CD14-positive monocyte (primary cell): Measurements from ENCODE around the gene CCBE1. TPM values are rescaled to one million over a fixed set of nuclear protein-coding genes. Genes with fewer than 3 reads are reported as not detected.

ENCODE experiments used
- DNase-seq, 3 donors: peaks; one replicate each; pipeline ENCODE4 v3.0.0-alpha.2; 2011 to 2022
- H2AFZ ChIP-seq: 2 replicates; pipeline ENCODE4 v1.6.0; 2012; ENCODE audit warnings: mild to moderate bottlenecking, low read depth, low read length, inconsistent platforms; ENCODE audit not compliant: insufficient read depth, poor library complexity, severe bottlenecking
- H3K27ac ChIP-seq, 2 donors: 1 replicate in 1 of 2; 2 replicates in 1 of 2; pipeline ENCODE4 v1.5.1; 2012 to 2013; ENCODE audit warnings: low read length in 2 of 2, control low read depth in 1 of 2, inconsistent platforms in 1 of 2, low read depth in 1 of 2, mild to moderate bottlenecking in 1 of 2
- H3K27me3 ChIP-seq, 2 donors: one replicate each; pipeline versions ENCODE4 v1.6.0 to v1.6.1; 2011 to 2013; ENCODE audit warnings: low read length in 2 of 2; ENCODE audit not compliant: control insufficient read depth in 2 of 2, insufficient read depth in 2 of 2
- H3K36me3 ChIP-seq, 2 donors: replicated peaks in 1 of 2; 1 replicate in 1 of 2; 2 replicates in 1 of 2; pipeline versions ENCODE4 v1.5.1 to v1.6.1; 2012 to 2013; ENCODE audit warnings: low read length in 2 of 2, control low read depth in 1 of 2, inconsistent platforms in 1 of 2, mild to moderate bottlenecking in 1 of 2; ENCODE audit not compliant: insufficient read depth in 2 of 2, control insufficient read depth in 1 of 2
- H3K4me1 ChIP-seq, 2 donors: 1 replicate in 1 of 2; 2 replicates in 1 of 2; pipeline versions ENCODE4 v1.5.1 to v1.6.1; 2012 to 2013; ENCODE audit warnings: low read length in 2 of 2, control low read depth in 1 of 2, inconsistent platforms in 1 of 2, mild to moderate bottlenecking in 1 of 2, moderate library complexity in 1 of 2; ENCODE audit not compliant: insufficient read depth in 2 of 2, control insufficient read depth in 1 of 2
- H3K4me2 ChIP-seq: replicated peaks from 2 replicates; pipeline ENCODE3; 2012; ENCODE audit warnings: low read length, moderate library complexity, mild to moderate bottlenecking; ENCODE audit not compliant: poor library complexity, severe bottlenecking; ENCODE audit errors: extremely low read depth
- H3K4me3 ChIP-seq, 3 experiments: fragments of 200-600 bp in 1 of 3; sonication (generic) in 1 of 3; replicated peaks in 1 of 3; 1 replicate in 2 of 3; 2 replicates in 1 of 3; pipeline ENCODE4 v1.5.1; 2011 to 2013; ENCODE audit warnings: low read length in 3 of 3, mild to moderate bottlenecking in 3 of 3, control low read depth in 2 of 3, low read depth in 2 of 3, inconsistent platforms in 1 of 3, moderate library complexity in 1 of 3
- H3K79me2 ChIP-seq: 2 replicates; pipeline ENCODE4 v1.6.0; 2012; ENCODE audit warnings: mild to moderate bottlenecking, control low read depth, inconsistent platforms, low read length, moderate library complexity; ENCODE audit not compliant: insufficient read depth
- H3K9ac ChIP-seq: 2 replicates; pipeline ENCODE4 v1.6.0; 2017; ENCODE audit warnings: low read length, mild to moderate bottlenecking; ENCODE audit not compliant: insufficient read depth, poor library complexity, severe bottlenecking
- H3K9me3 ChIP-seq, 2 donors: replicated peaks in 1 of 2; 1 replicate in 1 of 2; 2 replicates in 1 of 2; pipeline versions ENCODE4 v1.5.1 to v1.6.1; 2012 to 2013; ENCODE audit warnings: low read length in 2 of 2, control low read depth in 1 of 2; ENCODE audit not compliant: control insufficient read depth in 1 of 2, insufficient read depth in 1 of 2
- H4K20me1 ChIP-seq: 2 replicates; pipeline ENCODE4 v1.6.0; 2012; ENCODE audit warnings: mild to moderate bottlenecking, low read length, control low read depth, moderate library complexity; ENCODE audit not compliant: insufficient read depth
- H3K27ac Mint-ChIP-seq, 7 donors: one replicate each; pipeline ENCODE4 v1.8.0; 2020; ENCODE audit warnings: mild to moderate bottlenecking in 7 of 7, mixed read lengths in 7 of 7, moderate library complexity in 6 of 7, inconsistent platforms in 2 of 7
- H3K27me3 Mint-ChIP-seq, 3 donors: one replicate each; pipeline ENCODE4 v1.8.0; 2021 to 2022; ENCODE audit warnings: low read depth in 3 of 3, mild to moderate bottlenecking in 3 of 3, mixed read lengths in 3 of 3, moderate library complexity in 3 of 3, inconsistent platforms in 1 of 3
- H3K36me3 Mint-ChIP-seq, 2 donors: one replicate each; pipeline ENCODE4 v1.8.0; 2020; ENCODE audit warnings: mixed read lengths in 2 of 2, inconsistent platforms in 1 of 2, mild to moderate bottlenecking in 1 of 2
- H3K4me1 Mint-ChIP-seq: one replicate; pipeline ENCODE4 v1.8.0; 2020; ENCODE audit warnings: mild to moderate bottlenecking, mixed read lengths
- H3K4me3 Mint-ChIP-seq, 2 donors: one replicate each; pipeline ENCODE4 v1.8.0; 2020; ENCODE audit warnings: mild to moderate bottlenecking in 2 of 2, mixed read lengths in 2 of 2, moderate library complexity in 1 of 2
- H3K9me3 Mint-ChIP-seq, 7 donors: one replicate each; pipeline ENCODE4 v1.8.0; 2020 to 2022; ENCODE audit warnings: mixed read lengths in 7 of 7, mild to moderate bottlenecking in 6 of 7, moderate library complexity in 6 of 7, inconsistent platforms in 2 of 7
- WGBS: methylation state at CpG from one replicate; pipeline ENCODE4 v1.1.5; 2013; ENCODE audit warnings: missing lambda C conversion rate; ENCODE audit not compliant: insufficient coverage; 5-methylcytosine and 5-hydroxymethylcytosine counted together
- intact Hi-C, 2 donors: fragments of 100-400 bp; cut with micrococcal nuclease; formaldehyde crosslinking; loops; one replicate each; pipeline versions ENCODE4 v1.15.0 to v1.15.1; 2023
- polyA plus RNA-seq, 3 donors: library from polyadenylated mRNA; depleted of rRNA in 1 of 3; unstranded in 2 of 3; stranded (reverse) in 1 of 3; fragments of 300-500 nt in 2 of 3; fragments of >200 nt in 1 of 3; fragmentation: Illumina TruSeq in 2 of 3; gene quantifications; 1 replicate in 2 of 3; 2 replicates in 1 of 3; pipeline ENCODE4 v1.2.3, GENCODE V29; 2012 to 2021
- TF ChIP-seq, protein P1 (sequence below): fragments of 200-600 bp; IDR thresholded peaks from one replicate; pipeline ENCODE4 v1.8.0; 2022; ENCODE audit warnings: antibody characterized with exemption, mild to moderate bottlenecking

The CCBE1 gene
- polyA plus RNA-seq, 3 donors: not detected

DNA sequence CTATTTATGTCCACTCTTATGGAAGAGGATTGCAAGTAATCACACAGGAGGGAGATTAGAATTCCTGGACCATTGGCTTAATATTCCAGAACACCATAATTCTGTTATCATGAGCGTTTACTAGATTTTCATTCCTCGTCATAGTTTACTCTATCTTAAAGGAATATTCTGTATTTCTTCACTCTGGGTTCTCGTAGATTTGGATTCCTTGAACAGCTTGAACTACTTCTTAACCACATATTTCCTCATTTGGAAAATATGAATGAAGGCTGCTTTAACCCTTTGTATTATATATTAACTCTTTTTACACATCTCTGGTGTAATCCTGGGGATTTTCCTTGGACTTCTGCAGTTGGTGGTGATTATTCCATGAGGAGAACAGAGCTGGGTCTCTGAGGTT lies 46.3 kb upstream of the CCBE1 start:
- H3K4me3 Mint-ChIP-seq: no peak overlapping the region
- no peak overlapping the region for H2AFZ ChIP-seq
- TF ChIP-seq, protein P1, sequence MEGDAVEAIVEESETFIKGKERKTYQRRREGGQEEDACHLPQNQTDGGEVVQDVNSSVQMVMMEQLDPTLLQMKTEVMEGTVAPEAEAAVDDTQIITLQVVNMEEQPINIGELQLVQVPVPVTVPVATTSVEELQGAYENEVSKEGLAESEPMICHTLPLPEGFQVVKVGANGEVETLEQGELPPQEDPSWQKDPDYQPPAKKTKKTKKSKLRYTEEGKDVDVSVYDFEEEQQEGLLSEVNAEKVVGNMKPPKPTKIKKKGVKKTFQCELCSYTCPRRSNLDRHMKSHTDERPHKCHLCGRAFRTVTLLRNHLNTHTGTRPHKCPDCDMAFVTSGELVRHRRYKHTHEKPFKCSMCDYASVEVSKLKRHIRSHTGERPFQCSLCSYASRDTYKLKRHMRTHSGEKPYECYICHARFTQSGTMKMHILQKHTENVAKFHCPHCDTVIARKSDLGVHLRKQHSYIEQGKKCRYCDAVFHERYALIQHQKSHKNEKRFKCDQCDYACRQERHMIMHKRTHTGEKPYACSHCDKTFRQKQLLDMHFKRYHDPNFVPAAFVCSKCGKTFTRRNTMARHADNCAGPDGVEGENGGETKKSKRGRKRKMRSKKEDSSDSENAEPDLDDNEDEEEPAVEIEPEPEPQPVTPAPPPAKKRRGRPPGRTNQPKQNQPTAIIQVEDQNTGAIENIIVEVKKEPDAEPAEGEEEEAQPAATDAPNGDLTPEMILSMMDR: no peak
- no peak overlapping the region for H3K4me2 ChIP-seq
- no peaks in the 10 kb centered on the region for H3K9me3 ChIP-seq
- no peaks in the 10 kb centered on the region for H4K20me1 ChIP-seq
- intact Hi-C loops: no loop called here
- no peak overlapping the region for H3K27ac ChIP-seq
- H3K27ac Mint-ChIP-seq: no peak overlapping the region
- H3K4me1 Mint-ChIP-seq: no peaks in the 10 kb centered on the region
- H3K4me3 ChIP-seq: no peak overlapping the region
- H3K9me3 Mint-ChIP-seq: peaks cover 2 to 12% (median 4%) of the 10 kb centered on the region in 7 donors
- H3K36me3 Mint-ChIP-seq: no peaks in the 10 kb centered on the region
- H3K36me3 ChIP-seq: no peaks in the 10 kb centered on the region
- DNase-seq: no peak
- H3K9ac ChIP-seq: no peak overlapping the region
- no peaks in the 10 kb centered on the region for H3K79me2 ChIP-seq
- no peaks in the 10 kb centered on the region for H3K4me1 ChIP-seq
- no peaks in the 10 kb centered on the region for H3K27me3 ChIP-seq
- peaks cover 1 to 9% (median 2%) of the 10 kb centered on the region in 3 donors for H3K27me3 Mint-ChIP-seq
- no CpG with 5 or more reads among the region's 3 CpGs for WGBS

DNA sequence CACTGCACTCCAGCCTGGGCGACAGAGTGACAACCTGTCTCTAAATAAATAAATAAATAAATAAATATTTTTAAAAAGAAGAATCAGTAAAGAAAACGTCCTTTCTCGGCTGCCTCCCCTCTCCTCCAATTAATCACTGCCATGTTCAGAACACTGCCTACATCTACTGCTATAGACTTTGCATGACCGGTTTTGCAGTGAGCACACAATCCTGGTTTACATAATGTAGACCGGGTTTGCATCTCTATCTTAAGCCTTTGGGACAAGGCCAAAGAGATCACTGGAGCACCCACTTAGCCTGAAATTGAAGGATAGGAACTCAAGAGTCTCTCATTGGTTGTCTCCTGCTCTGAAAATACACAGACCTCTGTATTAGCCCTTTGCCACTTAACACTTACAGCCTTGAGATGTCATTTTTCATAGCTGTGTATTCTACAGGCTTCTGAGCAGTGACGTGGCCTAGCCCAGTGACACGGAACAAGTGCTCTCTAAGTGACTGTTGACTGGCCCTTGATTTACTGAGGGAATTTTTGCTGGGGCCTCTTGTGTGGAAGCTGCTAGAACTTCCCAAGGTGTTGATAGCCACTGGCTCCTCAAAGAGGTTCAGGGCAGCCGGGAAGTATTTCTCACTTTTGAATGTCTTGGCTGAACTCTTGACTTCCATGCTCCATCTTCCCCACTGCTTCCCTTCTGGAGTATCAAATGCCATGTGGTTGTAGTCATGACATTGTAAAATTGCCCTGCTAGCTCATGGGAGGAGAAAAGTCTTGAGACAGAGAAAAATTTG lies 45.3 kb upstream of the CCBE1 start:
- no peaks in the 10 kb centered on the region for H3K4me1 Mint-ChIP-seq
- no peak overlapping the region for H3K4me3 ChIP-seq
- H3K27ac ChIP-seq: no peak overlapping the region
- no peak for DNase-seq
- no peaks in the 10 kb centered on the region for H3K79me2 ChIP-seq
- no peaks in the 10 kb centered on the region for H4K20me1 ChIP-seq
- no peak overlapping the region for H3K27ac Mint-ChIP-seq
- H3K4me1 ChIP-seq: no peaks in the 10 kb centered on the region
- peaks cover 0 to 9% (median 2%) of the 10 kb centered on the region in 3 donors for H3K27me3 Mint-ChIP-seq
- H3K4me3 Mint-ChIP-seq: no peak overlapping the region
- no peaks in the 10 kb centered on the region for H3K27me3 ChIP-seq
- intact Hi-C loops: no loop called here
- no peak overlapping the region for H2AFZ ChIP-seq
- TF ChIP-seq, protein P1: no peak
- H3K9me3 ChIP-seq: peaks cover 0 to 6% of the 10 kb centered on the region in 2 donors
- no peak overlapping the region for H3K4me2 ChIP-seq
- H3K9me3 Mint-ChIP-seq: peaks cover 3 to 16% (median 5%) of the 10 kb centered on the region in 7 donors
- H3K9ac ChIP-seq: no peak overlapping the region
- H3K36me3 ChIP-seq: no peaks in the 10 kb centered on the region
- 84% methylated on average over 6 of the region's 8 CpGs for WGBS
- no peaks in the 10 kb centered on the region for H3K36me3 Mint-ChIP-seq
